GM04503 (cell line): ENCODE measurements around the gene ZBTB5.
"Not testable (repeated sequence)": the region's sequence is repeated elsewhere in the genome, so short reads cannot be mapped to it uniquely, and the experiment has no call there.

Source experiments
- DNase-seq: peaks from one replicate; pipeline ENCODE4 v3.0.0-alpha.2; 2012; ENCODE audit warnings: low read depth

ZBTB5 gene

GRCh38 chr9:37465249-37466036 is at the start of gene ZBTB5:
Gene ZBTB5 (minus strand): TSS chr9:37465450. CDS start chr9:37442551, 22,899 bp downstream.
- peak; percentile 100 for DNase-seq

- no peak for DNase-seq
Measured at GRCh38 chr9:37514999-37515398, 49.7 kb upstream of the ZBTB5 start.

GRCh38 chr9:37514415-37514814 is 49.2 kb upstream of the ZBTB5 start:
- DNase-seq = not testable (repeated sequence)

- DNase-seq = no peak
Measured at GRCh38 chr9:37512437-37512836, 47.2 kb upstream of the ZBTB5 start.

GRCh38 chr9:37511016-37512010 is 46.1 kb upstream of the ZBTB5 start:
- DNase-seq = no peak

- DNase-seq = not testable (repeated sequence)
Measured at GRCh38 chr9:37510053-37510452, 44.8 kb upstream of the ZBTB5 start.

- no peak for DNase-seq
Measured at GRCh38 chr9:37509536-37509935, 44.3 kb upstream of the ZBTB5 start.

- no peak for DNase-seq
Measured at GRCh38 chr9:37508834-37509206, 43.6 kb upstream of the ZBTB5 start.

- no peak for DNase-seq
Measured at GRCh38 chr9:37508135-37508833, 43.0 kb upstream of the ZBTB5 start.

GRCh38 chr9:37507566-37508134 is 42.4 kb upstream of the ZBTB5 start:
- DNase-seq = no peak

- no peak for DNase-seq
Measured at GRCh38 chr9:37504605-37505004, 39.4 kb upstream of the ZBTB5 start.

GRCh38 chr9:37503736-37504135 is 38.5 kb upstream of the ZBTB5 start:
- DNase-seq = no peak

- DNase-seq = no peak
Measured at GRCh38 chr9:37501957-37502596, 36.8 kb upstream of the ZBTB5 start.

GRCh38 chr9:37499297-37499696 is 34.0 kb upstream of the ZBTB5 start:
- DNase-seq = no peak

- no peak for DNase-seq
Measured at GRCh38 chr9:37498457-37498856, 33.2 kb upstream of the ZBTB5 start.

- DNase-seq = no peak
Measured at GRCh38 chr9:37497320-37497719, 32.1 kb upstream of the ZBTB5 start.

GRCh38 chr9:37496020-37496419 is 30.8 kb upstream of the ZBTB5 start:
- no peak for DNase-seq

GRCh38 chr9:37495571-37495970 is 30.3 kb upstream of the ZBTB5 start:
- DNase-seq = no peak

- DNase-seq = no peak
Measured at GRCh38 chr9:37491939-37492338, 26.7 kb upstream of the ZBTB5 start.

GRCh38 chr9:37486616-37487548 is 21.6 kb upstream of the ZBTB5 start:
- DNase-seq = peak; percentile 98
